Measurements from ENCODE around the gene PPT1.

GRCh38 chr1:40132383-40133311 lies 35.6 kb upstream of the PPT1 start:
- TF ChIP-seq CREB1 (CRISPR knock-in tag; IDR thresholded peaks at IDR 0.05; ENCODE audit: low read depth) (no peak), EZH2 (IDR thresholded peaks at IDR 0.05; ENCODE audit: low read depth, unreplicated experiment) (no peak), POLR2AphosphoS5 (IDR thresholded peaks at IDR 0.05; ENCODE audit: low read depth) (no peak), ZNF114 (CRISPR knock-in tag; IDR thresholded peaks at IDR 0.05) (no peak), EZH2phosphoT487 (IDR thresholded peaks at IDR 0.05; ENCODE audit: unreplicated experiment) (no peak), REST (IDR thresholded peaks at IDR 0.05; ENCODE audit: unreplicated experiment) (no peak)
- TF ChIP-seq, protein P1, sequence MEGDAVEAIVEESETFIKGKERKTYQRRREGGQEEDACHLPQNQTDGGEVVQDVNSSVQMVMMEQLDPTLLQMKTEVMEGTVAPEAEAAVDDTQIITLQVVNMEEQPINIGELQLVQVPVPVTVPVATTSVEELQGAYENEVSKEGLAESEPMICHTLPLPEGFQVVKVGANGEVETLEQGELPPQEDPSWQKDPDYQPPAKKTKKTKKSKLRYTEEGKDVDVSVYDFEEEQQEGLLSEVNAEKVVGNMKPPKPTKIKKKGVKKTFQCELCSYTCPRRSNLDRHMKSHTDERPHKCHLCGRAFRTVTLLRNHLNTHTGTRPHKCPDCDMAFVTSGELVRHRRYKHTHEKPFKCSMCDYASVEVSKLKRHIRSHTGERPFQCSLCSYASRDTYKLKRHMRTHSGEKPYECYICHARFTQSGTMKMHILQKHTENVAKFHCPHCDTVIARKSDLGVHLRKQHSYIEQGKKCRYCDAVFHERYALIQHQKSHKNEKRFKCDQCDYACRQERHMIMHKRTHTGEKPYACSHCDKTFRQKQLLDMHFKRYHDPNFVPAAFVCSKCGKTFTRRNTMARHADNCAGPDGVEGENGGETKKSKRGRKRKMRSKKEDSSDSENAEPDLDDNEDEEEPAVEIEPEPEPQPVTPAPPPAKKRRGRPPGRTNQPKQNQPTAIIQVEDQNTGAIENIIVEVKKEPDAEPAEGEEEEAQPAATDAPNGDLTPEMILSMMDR (conservative IDR thresholded peaks at IDR 0.05; ENCODE audit: low read depth in 2 of 2): no peak
